ENCODE data around the gene SCAP. TPM values are rescaled to one million over a fixed set of nuclear protein-coding genes. Genes with fewer than 3 reads are reported as not detected.
A peak's percentile ranks its signal among the peaks of the same experiment; 100 is the strongest.

The SCAP gene
- total and polyA plus RNA-seq, 8 donors, result 52.8 to 84.3 (median 58.9) TPM

DNA sequence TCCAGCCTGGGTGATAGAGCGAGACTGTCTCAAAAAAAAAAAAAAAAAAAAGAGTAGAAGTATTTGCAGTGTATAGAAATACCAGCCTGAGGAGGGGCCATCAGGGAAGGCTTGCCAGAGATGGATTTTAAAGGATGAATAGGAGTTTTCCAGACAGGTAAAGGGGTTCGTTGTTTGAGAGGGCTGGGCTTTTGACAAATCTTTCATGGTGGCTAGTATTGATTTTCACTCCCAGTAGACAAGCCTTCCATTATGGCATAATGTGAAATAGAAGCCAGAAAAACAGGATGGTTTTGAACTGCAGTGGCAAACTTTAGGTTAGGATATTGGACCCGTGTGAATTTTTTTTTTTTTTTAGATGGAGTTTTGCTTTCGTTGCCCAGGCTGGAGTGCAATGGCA is 91.3 kb downstream of the SCAP start:
- no peak for ATAC-seq
- DNase-seq, result no peak
- TF ChIP-seq, protein P1, sequence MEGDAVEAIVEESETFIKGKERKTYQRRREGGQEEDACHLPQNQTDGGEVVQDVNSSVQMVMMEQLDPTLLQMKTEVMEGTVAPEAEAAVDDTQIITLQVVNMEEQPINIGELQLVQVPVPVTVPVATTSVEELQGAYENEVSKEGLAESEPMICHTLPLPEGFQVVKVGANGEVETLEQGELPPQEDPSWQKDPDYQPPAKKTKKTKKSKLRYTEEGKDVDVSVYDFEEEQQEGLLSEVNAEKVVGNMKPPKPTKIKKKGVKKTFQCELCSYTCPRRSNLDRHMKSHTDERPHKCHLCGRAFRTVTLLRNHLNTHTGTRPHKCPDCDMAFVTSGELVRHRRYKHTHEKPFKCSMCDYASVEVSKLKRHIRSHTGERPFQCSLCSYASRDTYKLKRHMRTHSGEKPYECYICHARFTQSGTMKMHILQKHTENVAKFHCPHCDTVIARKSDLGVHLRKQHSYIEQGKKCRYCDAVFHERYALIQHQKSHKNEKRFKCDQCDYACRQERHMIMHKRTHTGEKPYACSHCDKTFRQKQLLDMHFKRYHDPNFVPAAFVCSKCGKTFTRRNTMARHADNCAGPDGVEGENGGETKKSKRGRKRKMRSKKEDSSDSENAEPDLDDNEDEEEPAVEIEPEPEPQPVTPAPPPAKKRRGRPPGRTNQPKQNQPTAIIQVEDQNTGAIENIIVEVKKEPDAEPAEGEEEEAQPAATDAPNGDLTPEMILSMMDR (IDR thresholded peaks at IDR 0.05), result no peak
- Histone ChIP-seq H3K4me1 (peaks cover 14 to 47% of the 10 kb centered on the region in 2 donors), H3K27ac (no peak overlapping the region), H3K36me3 (peaks cover 0 to 24% of the 10 kb centered on the region in 2 donors), H3K9me3 (no peaks in the 10 kb centered on the region), H3K27me3 (no peaks in the 10 kb centered on the region), H3K4me3 (no peak overlapping the region)
- intact Hi-C loops (cut with DNase I), result no loop called here

DNA sequence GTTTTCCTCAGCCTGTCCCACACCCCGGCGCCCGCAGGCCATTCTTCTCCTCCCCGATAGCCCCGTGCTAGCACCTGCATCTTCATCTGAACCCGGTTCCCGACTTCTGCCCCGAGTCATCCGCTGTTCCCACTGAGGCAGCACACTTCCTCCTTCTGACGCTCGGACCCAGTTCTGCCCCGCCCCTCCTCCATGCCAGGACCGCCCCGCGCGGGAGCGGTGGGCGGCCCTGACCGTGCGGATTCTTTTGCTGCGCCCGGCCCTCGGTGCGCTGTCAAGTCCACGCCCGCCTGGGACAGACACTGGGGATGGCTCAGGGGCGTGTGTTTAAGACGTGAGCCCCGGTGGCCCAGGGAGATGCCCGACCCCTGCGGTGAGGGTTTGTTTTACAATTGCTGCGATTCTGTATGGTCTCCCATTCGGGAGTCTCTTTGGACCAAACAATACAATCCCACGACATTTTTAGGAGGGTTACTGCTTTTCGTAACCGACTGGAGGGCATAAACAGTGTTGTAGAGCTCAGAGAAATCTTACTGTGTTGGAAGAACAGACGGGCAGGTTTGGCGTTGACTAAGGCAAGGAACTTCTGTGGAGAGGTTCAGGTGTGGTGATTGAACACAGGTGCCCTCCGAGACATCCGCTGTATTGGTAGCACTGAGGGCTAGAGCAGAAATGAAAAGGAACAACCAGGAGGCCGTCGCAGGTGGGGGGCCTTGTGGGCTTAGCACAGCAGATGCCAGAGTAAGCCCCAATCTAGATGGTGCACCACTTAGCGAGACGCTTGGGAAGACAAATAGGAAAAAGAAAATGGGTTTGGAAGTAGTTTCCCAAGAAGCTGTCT is 94.2 kb downstream of the SCAP start:
- Histone ChIP-seq H3K36me3 (peaks cover 0 to 11% of the 10 kb centered on the region in 2 donors), H3K27me3 (no peaks in the 10 kb centered on the region), H3K4me1 (peaks cover 17 to 62% of the 10 kb centered on the region in 2 donors), H3K27ac (peak overlapping the region; percentile 93 to 96), H3K4me3 (peak overlapping the region; percentile 72 to 93), H3K9me3 (no peaks in the 10 kb centered on the region)
- intact Hi-C loops (cut with DNase I), result no loop called here
- ATAC-seq (peak; percentile 84), DNase-seq (peak; percentile 88 to 94 (median 92))
- TF ChIP-seq, protein P1 (IDR thresholded peaks at IDR 0.05), result no peak

DNA sequence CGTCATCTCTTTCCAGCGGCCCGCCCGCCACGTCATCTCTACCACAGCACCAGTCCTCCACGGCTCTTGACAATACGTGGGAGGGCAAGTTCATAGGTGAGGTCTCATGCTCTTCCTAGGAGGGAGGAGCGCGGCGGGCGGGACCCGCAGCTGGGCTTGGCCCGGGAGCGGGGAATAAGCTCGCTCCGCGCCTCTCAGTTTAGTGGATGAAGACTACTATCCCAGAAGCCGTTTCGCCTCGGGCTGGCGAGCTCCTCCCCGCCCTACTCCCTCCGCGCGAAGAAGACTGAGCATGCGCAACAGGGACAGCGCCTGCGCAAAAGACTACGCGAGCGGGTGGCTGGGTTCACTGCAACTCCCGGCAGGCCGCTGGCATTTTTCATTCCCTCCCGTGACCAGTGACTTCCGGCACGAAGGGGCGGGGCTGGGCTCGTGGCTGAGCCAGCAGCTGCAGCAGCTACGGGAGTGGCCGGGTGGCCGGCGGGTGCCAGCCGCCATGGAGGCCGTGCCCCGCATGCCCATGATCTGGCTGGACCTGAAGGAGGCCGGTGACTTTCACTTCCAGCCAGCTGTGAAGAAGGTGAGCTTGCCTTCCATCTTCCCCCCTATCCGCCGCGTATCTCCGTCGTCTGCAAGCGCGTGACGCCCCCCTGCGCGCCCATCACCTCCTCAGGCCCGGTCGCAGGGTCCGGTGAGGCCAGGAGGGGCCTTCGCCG is 95.0 kb downstream of the SCAP start, which contains the start of gene PTPN23:
Gene PTPN23 (plus strand): TSS at position 421 of the 716 bp plus-strand sequence. CDS start 76 bp downstream, at position 497.
- peak within 1 kb of the TSS; percentile 72 to 93 for H3K4me3 ChIP-seq
- no peaks in the 10 kb centered on the region for H3K27me3 ChIP-seq
- intact Hi-C loops (cut with DNase I), result no loop called here
- TF ChIP-seq, protein P1 (IDR thresholded peaks at IDR 0.05), result no peak
- H3K4me1 ChIP-seq, result peaks cover 17 to 59% of the 10 kb centered on the region in 2 donors
- H3K27ac ChIP-seq, result peak within 1 kb of the TSS; percentile 93 to 96
- ATAC-seq (peak; percentile 90), DNase-seq (peak; percentile 99 to 100 (median 100))
- peaks cover 0 to 10% of the 10 kb centered on the region in 2 donors for H3K36me3 ChIP-seq
- no peaks in the 10 kb centered on the region for H3K9me3 ChIP-seq

DNA sequence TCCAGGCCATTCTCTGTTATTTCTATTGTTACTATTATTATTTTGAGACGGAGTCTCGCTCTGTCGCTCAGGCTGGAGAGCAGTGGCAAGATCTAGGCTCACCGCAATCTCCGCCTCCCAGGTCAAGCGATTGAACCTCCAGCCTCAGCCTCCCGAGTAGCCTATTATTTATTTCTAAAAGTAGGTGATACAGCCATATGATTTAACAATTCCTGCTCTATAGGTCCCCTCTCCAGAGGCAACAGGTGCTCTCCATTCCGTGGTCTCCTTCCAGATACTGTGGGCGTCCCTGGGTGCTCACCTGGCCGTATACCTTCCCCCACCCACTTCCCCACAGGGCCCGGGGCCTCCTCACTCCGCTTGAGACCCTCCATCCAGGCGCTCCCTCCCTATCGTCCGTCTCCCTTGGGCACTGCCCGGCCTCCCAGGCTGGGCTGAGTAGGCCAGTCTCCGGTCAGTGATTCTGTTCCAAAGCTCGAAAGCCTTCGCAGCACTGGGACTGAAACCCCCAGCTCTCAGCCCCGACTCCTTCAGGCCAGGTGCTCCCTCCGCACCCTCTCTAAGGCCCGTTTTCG is 95.6 kb downstream of the SCAP start:
- TF ChIP-seq, protein P1 (IDR thresholded peaks at IDR 0.05), result no peak
- DNase-seq (no peak), ATAC-seq (peak; percentile 10)
- Histone ChIP-seq H3K27me3 (no peaks in the 10 kb centered on the region), H3K4me1 (peaks cover 17 to 53% of the 10 kb centered on the region in 2 donors), H3K36me3 (peaks cover 0 to 5% of the 10 kb centered on the region in 2 donors), H3K27ac (peak overlapping the region; percentile 93 to 96), H3K9me3 (no peaks in the 10 kb centered on the region), H3K4me3 (peak overlapping the region; percentile 72 to 93)
- intact Hi-C loops (cut with DNase I), result no loop called here

Measured in left lung (tissue), 10 donors.